ENCODE measurements around the gene IQCM. TPM values are rescaled to one million over a fixed set of nuclear protein-coding genes. Genes with fewer than 3 reads are reported as not detected.

The IQCM gene
- total RNA-seq, 1 experiment from 2014 or later, result 0.11 TPM

DNA sequence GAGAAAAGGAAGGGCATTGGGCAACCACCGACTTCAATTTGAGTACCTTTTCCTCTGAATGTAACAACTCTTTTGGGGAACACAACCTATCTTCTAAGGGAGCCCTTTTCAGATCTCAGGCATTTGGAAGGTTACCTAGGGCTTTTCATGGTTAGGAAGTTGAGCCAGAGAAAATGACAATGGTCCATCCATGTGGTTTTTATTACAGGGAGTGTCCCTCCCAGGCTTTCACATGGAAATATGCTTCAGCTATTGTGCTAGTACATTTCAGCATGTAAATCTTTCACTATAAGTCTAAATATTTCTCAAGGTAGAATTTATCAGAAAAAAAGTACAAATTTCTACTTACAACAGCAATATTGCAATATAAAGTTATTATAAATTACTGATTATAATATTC lies 259.8 kb downstream of the IQCM start (continued):
- TF ChIP-seq ATF1 (CRISPR knock-in tag; IDR thresholded peaks at IDR 0.05) (no peak), PRRX2 (CRISPR knock-in tag; IDR thresholded peaks at IDR 0.05) (no peak), TP53 (CRISPR knock-in tag; IDR thresholded peaks at IDR 0.05) (no peak), SOX15 (CRISPR knock-in tag; IDR thresholded peaks at IDR 0.05) (no peak)

DNA sequence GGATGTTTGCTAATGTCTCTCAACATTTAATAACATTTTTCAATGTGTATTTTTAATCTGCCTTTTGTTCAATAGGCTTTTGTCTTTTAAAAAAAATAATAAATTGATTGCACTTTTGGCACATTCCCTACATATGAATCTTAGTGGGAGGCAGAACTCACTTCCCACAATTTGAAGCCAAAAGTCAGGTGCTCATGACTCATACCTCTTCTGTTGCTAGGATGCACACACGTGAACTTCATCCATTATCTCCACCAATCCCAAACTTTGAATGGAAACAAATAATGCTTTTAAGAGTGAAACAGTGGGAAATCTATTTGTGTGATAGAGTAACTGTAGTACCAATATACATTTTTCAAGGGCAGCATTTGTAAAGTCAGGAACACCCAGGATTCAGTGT lies 260.5 kb downstream of the IQCM start:
- ATAC-seq, result no peak

More for the DNA sequence above, 260.5 kb downstream of the IQCM start:
- Mint-ChIP-seq H3K27ac (no peak overlapping the region), H3K4me1 (peaks cover 2% of the 10 kb centered on the region), H3K4me3 (no peak overlapping the region), H3K27me3 (ENCODE audit: low read depth) (no peaks in the 10 kb centered on the region), H3K9me3 (peaks cover 8% of the 10 kb centered on the region), H3K36me3 (no peaks in the 10 kb centered on the region)
- no peak for TF ChIP-seq GABPB1 (CRISPR knock-in tag; IDR thresholded peaks at IDR 0.05)
- TF ChIP-seq, protein P1, sequence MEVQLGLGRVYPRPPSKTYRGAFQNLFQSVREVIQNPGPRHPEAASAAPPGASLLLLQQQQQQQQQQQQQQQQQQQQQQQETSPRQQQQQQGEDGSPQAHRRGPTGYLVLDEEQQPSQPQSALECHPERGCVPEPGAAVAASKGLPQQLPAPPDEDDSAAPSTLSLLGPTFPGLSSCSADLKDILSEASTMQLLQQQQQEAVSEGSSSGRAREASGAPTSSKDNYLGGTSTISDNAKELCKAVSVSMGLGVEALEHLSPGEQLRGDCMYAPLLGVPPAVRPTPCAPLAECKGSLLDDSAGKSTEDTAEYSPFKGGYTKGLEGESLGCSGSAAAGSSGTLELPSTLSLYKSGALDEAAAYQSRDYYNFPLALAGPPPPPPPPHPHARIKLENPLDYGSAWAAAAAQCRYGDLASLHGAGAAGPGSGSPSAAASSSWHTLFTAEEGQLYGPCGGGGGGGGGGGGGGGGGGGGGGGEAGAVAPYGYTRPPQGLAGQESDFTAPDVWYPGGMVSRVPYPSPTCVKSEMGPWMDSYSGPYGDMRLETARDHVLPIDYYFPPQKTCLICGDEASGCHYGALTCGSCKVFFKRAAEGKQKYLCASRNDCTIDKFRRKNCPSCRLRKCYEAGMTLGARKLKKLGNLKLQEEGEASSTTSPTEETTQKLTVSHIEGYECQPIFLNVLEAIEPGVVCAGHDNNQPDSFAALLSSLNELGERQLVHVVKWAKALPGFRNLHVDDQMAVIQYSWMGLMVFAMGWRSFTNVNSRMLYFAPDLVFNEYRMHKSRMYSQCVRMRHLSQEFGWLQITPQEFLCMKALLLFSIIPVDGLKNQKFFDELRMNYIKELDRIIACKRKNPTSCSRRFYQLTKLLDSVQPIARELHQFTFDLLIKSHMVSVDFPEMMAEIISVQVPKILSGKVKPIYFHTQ (CRISPR knock-in tag; IDR thresholded peaks at IDR 0.05), result no peak
- TF ChIP-seq JAZF1 (CRISPR knock-in tag; IDR thresholded peaks at IDR 0.05), result no peak
- TF ChIP-seq, protein P2, sequence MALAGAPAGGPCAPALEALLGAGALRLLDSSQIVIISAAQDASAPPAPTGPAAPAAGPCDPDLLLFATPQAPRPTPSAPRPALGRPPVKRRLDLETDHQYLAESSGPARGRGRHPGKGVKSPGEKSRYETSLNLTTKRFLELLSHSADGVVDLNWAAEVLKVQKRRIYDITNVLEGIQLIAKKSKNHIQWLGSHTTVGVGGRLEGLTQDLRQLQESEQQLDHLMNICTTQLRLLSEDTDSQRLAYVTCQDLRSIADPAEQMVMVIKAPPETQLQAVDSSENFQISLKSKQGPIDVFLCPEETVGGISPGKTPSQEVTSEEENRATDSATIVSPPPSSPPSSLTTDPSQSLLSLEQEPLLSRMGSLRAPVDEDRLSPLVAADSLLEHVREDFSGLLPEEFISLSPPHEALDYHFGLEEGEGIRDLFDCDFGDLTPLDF (CRISPR knock-in tag; IDR thresholded peaks at IDR 0.05), result no peak
- TF ChIP-seq, protein P3, sequence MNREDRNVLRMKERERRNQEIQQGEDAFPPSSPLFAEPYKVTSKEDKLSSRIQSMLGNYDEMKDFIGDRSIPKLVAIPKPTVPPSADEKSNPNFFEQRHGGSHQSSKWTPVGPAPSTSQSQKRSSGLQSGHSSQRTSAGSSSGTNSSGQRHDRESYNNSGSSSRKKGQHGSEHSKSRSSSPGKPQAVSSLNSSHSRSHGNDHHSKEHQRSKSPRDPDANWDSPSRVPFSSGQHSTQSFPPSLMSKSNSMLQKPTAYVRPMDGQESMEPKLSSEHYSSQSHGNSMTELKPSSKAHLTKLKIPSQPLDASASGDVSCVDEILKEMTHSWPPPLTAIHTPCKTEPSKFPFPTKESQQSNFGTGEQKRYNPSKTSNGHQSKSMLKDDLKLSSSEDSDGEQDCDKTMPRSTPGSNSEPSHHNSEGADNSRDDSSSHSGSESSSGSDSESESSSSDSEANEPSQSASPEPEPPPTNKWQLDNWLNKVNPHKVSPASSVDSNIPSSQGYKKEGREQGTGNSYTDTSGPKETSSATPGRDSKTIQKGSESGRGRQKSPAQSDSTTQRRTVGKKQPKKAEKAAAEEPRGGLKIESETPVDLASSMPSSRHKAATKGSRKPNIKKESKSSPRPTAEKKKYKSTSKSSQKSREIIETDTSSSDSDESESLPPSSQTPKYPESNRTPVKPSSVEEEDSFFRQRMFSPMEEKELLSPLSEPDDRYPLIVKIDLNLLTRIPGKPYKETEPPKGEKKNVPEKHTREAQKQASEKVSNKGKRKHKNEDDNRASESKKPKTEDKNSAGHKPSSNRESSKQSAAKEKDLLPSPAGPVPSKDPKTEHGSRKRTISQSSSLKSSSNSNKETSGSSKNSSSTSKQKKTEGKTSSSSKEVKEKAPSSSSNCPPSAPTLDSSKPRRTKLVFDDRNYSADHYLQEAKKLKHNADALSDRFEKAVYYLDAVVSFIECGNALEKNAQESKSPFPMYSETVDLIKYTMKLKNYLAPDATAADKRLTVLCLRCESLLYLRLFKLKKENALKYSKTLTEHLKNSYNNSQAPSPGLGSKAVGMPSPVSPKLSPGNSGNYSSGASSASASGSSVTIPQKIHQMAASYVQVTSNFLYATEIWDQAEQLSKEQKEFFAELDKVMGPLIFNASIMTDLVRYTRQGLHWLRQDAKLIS (CRISPR knock-in tag; IDR thresholded peaks at IDR 0.05; ENCODE audit: borderline replicate concordance), result no peak
- TF ChIP-seq, protein P4, sequence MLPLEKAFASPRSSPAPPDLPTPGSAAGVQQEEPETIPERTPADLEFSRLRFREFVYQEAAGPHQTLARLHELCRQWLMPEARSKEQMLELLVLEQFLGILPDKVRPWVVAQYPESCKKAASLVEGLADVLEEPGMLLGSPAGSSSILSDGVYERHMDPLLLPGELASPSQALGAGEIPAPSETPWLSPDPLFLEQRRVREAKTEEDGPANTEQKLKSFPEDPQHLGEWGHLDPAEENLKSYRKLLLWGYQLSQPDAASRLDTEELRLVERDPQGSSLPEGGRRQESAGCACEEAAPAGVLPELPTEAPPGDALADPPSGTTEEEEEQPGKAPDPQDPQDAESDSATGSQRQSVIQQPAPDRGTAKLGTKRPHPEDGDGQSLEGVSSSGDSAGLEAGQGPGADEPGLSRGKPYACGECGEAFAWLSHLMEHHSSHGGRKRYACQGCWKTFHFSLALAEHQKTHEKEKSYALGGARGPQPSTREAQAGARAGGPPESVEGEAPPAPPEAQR (CRISPR knock-in tag; IDR thresholded peaks at IDR 0.05), result no peak
- no peak for TF ChIP-seq ETV6 (CRISPR knock-in tag; IDR thresholded peaks at IDR 0.05)
- TF ChIP-seq, protein P5, sequence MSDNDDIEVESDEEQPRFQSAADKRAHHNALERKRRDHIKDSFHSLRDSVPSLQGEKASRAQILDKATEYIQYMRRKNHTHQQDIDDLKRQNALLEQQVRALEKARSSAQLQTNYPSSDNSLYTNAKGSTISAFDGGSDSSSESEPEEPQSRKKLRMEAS (CRISPR knock-in tag; IDR thresholded peaks at IDR 0.05), result no peak
- TF ChIP-seq, protein P6, sequence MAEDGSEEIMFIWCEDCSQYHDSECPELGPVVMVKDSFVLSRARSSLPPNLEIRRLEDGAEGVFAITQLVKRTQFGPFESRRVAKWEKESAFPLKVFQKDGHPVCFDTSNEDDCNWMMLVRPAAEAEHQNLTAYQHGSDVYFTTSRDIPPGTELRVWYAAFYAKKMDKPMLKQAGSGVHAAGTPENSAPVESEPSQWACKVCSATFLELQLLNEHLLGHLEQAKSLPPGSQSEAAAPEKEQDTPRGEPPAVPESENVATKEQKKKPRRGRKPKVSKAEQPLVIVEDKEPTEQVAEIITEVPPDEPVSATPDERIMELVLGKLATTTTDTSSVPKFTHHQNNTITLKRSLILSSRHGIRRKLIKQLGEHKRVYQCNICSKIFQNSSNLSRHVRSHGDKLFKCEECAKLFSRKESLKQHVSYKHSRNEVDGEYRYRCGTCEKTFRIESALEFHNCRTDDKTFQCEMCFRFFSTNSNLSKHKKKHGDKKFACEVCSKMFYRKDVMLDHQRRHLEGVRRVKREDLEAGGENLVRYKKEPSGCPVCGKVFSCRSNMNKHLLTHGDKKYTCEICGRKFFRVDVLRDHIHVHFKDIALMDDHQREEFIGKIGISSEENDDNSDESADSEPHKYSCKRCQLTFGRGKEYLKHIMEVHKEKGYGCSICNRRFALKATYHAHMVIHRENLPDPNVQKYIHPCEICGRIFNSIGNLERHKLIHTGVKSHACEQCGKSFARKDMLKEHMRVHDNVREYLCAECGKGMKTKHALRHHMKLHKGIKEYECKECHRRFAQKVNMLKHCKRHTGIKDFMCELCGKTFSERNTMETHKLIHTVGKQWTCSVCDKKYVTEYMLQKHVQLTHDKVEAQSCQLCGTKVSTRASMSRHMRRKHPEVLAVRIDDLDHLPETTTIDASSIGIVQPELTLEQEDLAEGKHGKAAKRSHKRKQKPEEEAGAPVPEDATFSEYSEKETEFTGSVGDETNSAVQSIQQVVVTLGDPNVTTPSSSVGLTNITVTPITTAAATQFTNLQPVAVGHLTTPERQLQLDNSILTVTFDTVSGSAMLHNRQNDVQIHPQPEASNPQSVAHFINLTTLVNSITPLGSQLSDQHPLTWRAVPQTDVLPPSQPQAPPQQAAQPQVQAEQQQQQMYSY (CRISPR knock-in tag; IDR thresholded peaks at IDR 0.05), result no peak
- TF ChIP-seq IRF2 (CRISPR knock-in tag; IDR thresholded peaks at IDR 0.05; ENCODE audit: borderline replicate concordance, low read depth), result no peak
- TF ChIP-seq CBFB (CRISPR knock-in tag; IDR thresholded peaks at IDR 0.05; ENCODE audit: low read depth), result no peak
- DNase-seq (ENCODE audit: low spot score), result no peak
- POLR2A ChIA-PET, result no interaction called here
- CTCF ChIA-PET, result no interaction called here
